ENCODE data around the gene GPR22. TPM values are rescaled to one million over a fixed set of nuclear protein-coding genes. Genes with fewer than 3 reads are reported as not detected.

The GPR22 gene
- total RNA-seq, 2 donors from 2014 or later, result not detected

Other genes starting within 250 kb of the GPR22 start
- 10 to 100 TPM; 39.7 to 45.8 TPM for gene COG5, start 93.9 kb downstream of the GPR22 start, total RNA-seq
- 1 to 10 TPM; 5.6 to 6.7 TPM for gene DUS4L, start 93.9 kb downstream of the GPR22 start, total RNA-seq
- gene BCAP29, start 110.2 kb downstream of the GPR22 start, total RNA-seq, result 10 to 100 TPM; 64.9 to 72.7 TPM
- under 1 TPM; 0.08 to 0.24 TPM for gene SLC26A4, start 190.8 kb downstream of the GPR22 start, total RNA-seq